Spinal cord (tissue), 10 donors: ENCODE measurements around the gene HS3ST5. TPM values are rescaled to one million over a fixed set of nuclear protein-coding genes. Genes with fewer than 3 reads are reported as not detected.
"Not testable (repeated sequence)": the region's sequence is repeated elsewhere in the genome, so short reads cannot be mapped to it uniquely, and the experiment has no call there.

Experiments
- DNase-seq, 6 donors: peaks; one replicate each; pipeline versions ENCODE4 v3.0.0 to v3.0.0-alpha.2; 2013 to 2015; ENCODE audit warnings: low spot score in 6 of 6, low read depth in 4 of 6
- H3K27ac ChIP-seq: one replicate; pipeline ENCODE4 v1.5.1; 2013; ENCODE audit warnings: low read depth, low read length, control low read depth
- H3K27me3 ChIP-seq: one replicate; pipeline ENCODE4 v1.6.1; 2013; ENCODE audit warnings: low read length; ENCODE audit not compliant: control insufficient read depth, insufficient read depth
- H3K36me3 ChIP-seq: one replicate; pipeline ENCODE4 v1.6.1; 2013; ENCODE audit warnings: low read length; ENCODE audit not compliant: control insufficient read depth, insufficient read depth
- H3K4me1 ChIP-seq: one replicate; pipeline ENCODE4 v1.6.1; 2013; ENCODE audit warnings: low read length; ENCODE audit not compliant: control insufficient read depth, insufficient read depth
- H3K4me3 ChIP-seq: one replicate; pipeline ENCODE4 v1.5.1; 2013; ENCODE audit warnings: low read depth, low read length, control low read depth
- H3K9me3 ChIP-seq: one replicate; pipeline ENCODE4 v1.6.1; 2013; ENCODE audit warnings: low read length; ENCODE audit not compliant: control insufficient read depth, insufficient read depth
- WGBS: methylation state at CpG from one replicate; pipeline ENCODE4 v1.1.5; 2013; ENCODE audit warnings: missing lambda C conversion rate; ENCODE audit not compliant: insufficient coverage; 5-methylcytosine and 5-hydroxymethylcytosine counted together
- polyA plus RNA-seq, 2 donors: library from polyadenylated mRNA; unstranded; fragments of 120-200 nt; gene quantifications; one replicate each; pipeline ENCODE4 v1.2.1, GENCODE V29; 2013; ENCODE audit not compliant: insufficient read length in 2 of 2
- total RNA-seq, 2 donors: library from RNA; depleted of rRNA in 1 of 2; stranded (reverse); fragments of 120-200 nt in 1 of 2; fragments of >200 nt in 1 of 2; gene quantifications; one replicate each; pipeline versions ENCODE4 v1.2.3 to v1.2.4, GENCODE V29; 2013 to 2014
- donor health status: healthy.

HS3ST5 gene
- total and polyA plus RNA-seq, 4 donors: 4.1 to 25.8 (median 21.9) TPM

GRCh38 chr6:114080891-114081510, 261.8 kb downstream of the HS3ST5 start:
- Histone ChIP-seq H3K27me3 (no peaks in the 10 kb centered on the region), H3K4me1 (no peaks in the 10 kb centered on the region), H3K9me3 (peaks cover 5% of the 10 kb centered on the region), H3K36me3 (no peaks in the 10 kb centered on the region), H3K4me3 (no peak overlapping the region), H3K27ac (no peak overlapping the region)
- WGBS: no CpG with 5 or more reads among the region's 3 CpGs
- DNase-seq: no peak

GRCh38 chr6:114080410-114080809, 262.4 kb downstream of the HS3ST5 start:
- no CpG with 5 or more reads among the region's 1 CpG for WGBS
- H3K4me3 ChIP-seq, H3K36me3 ChIP-seq, H3K9me3 ChIP-seq, DNase-seq, H3K27ac ChIP-seq, H3K27me3 ChIP-seq, H3K4me1 ChIP-seq: not testable (repeated sequence)

GRCh38 chr6:114075777-114076176, 267.0 kb downstream of the HS3ST5 start:
- 85% methylated on average over 2 of the region's 3 CpGs for WGBS
- Histone ChIP-seq H3K4me3 (no peak overlapping the region), H3K9me3 (peaks cover 5% of the 10 kb centered on the region), H3K4me1 (no peaks in the 10 kb centered on the region), H3K36me3 (no peaks in the 10 kb centered on the region), H3K27me3 (no peaks in the 10 kb centered on the region), H3K27ac (no peak overlapping the region)
- no peak for DNase-seq

- H3K36me3 ChIP-seq: no peaks in the 10 kb centered on the region
- H3K27me3 ChIP-seq: no peaks in the 10 kb centered on the region
- no peak overlapping the region for H3K4me3 ChIP-seq
- WGBS: 96% methylated on average over 3 of the region's 4 CpGs
- no peak for DNase-seq
- H3K27ac ChIP-seq: no peak overlapping the region
- H3K9me3 ChIP-seq: peaks cover 3% of the 10 kb centered on the region
- no peaks in the 10 kb centered on the region for H3K4me1 ChIP-seq
Measured at GRCh38 chr6:114075300-114075699, 267.5 kb downstream of the HS3ST5 start.

GRCh38 chr6:114068771-114069170, 274.1 kb downstream of the HS3ST5 start:
- Histone ChIP-seq H3K9me3 (no peaks in the 10 kb centered on the region), H3K36me3 (no peaks in the 10 kb centered on the region), H3K27ac (no peak overlapping the region), H3K4me1 (no peaks in the 10 kb centered on the region), H3K4me3 (no peak overlapping the region), H3K27me3 (no peaks in the 10 kb centered on the region)
- DNase-seq: peak in 2 of 6 donors; percentile 49 to 84
- WGBS: no CpG with 5 or more reads among the region's 3 CpGs

- no peak for DNase-seq
- Histone ChIP-seq H3K27ac (peak overlapping the region; percentile 25), H3K4me1 (no peaks in the 10 kb centered on the region), H3K36me3 (no peaks in the 10 kb centered on the region), H3K27me3 (no peaks in the 10 kb centered on the region), H3K4me3 (no peak overlapping the region), H3K9me3 (no peaks in the 10 kb centered on the region)
- no CpG with 5 or more reads among the region's 2 CpGs for WGBS
Measured at GRCh38 chr6:114068116-114068515, 274.7 kb downstream of the HS3ST5 start.

- no peaks in the 10 kb centered on the region for H3K27me3 ChIP-seq
- no peaks in the 10 kb centered on the region for H3K36me3 ChIP-seq
- 92% methylated on average over 2 of the region's 2 CpGs for WGBS
- no peak overlapping the region for H3K4me3 ChIP-seq
- H3K9me3 ChIP-seq: no peaks in the 10 kb centered on the region
- no peak for DNase-seq
- H3K27ac ChIP-seq: no peak overlapping the region
- H3K4me1 ChIP-seq: peaks cover 3% of the 10 kb centered on the region
Measured at GRCh38 chr6:114064862-114065261, 278.0 kb downstream of the HS3ST5 start.

GRCh38 chr6:114063956-114064355, 278.9 kb downstream of the HS3ST5 start:
- Histone ChIP-seq H3K36me3 (no peaks in the 10 kb centered on the region), H3K27ac (no peak overlapping the region), H3K4me3 (no peak overlapping the region), H3K27me3 (no peaks in the 10 kb centered on the region), H3K9me3 (no peaks in the 10 kb centered on the region), H3K4me1 (peaks cover 3% of the 10 kb centered on the region)
- no CpG with 5 or more reads among the region's 1 CpG for WGBS
- DNase-seq: no peak

- H3K4me1 ChIP-seq: peaks cover 3% of the 10 kb centered on the region
- no peaks in the 10 kb centered on the region for H3K36me3 ChIP-seq
- 16% methylated on average over 4 of the region's 5 CpGs for WGBS
- no peak overlapping the region for H3K4me3 ChIP-seq
- H3K27ac ChIP-seq: no peak overlapping the region
- no peaks in the 10 kb centered on the region for H3K9me3 ChIP-seq
- DNase-seq: peak in 2 of 6 donors; percentile 31 to 74
- no peaks in the 10 kb centered on the region for H3K27me3 ChIP-seq
Measured at GRCh38 chr6:114062199-114062598, 280.6 kb downstream of the HS3ST5 start.

GRCh38 chr6:114061741-114062140, 281.1 kb downstream of the HS3ST5 start:
- H3K4me1 ChIP-seq: peaks cover 3% of the 10 kb centered on the region
- no peaks in the 10 kb centered on the region for H3K9me3 ChIP-seq
- no peaks in the 10 kb centered on the region for H3K36me3 ChIP-seq
- no peaks in the 10 kb centered on the region for H3K27me3 ChIP-seq
- no peak for DNase-seq
- 95% methylated on average over 4 of the region's 4 CpGs for WGBS
- H3K27ac ChIP-seq: no peak overlapping the region
- H3K4me3 ChIP-seq: no peak overlapping the region
